Keratinocyte (primary cell): ENCODE measurements around the gene VPS37C. TPM values are rescaled to one million over a fixed set of nuclear protein-coding genes. Genes with fewer than 3 reads are reported as not detected.
"Not testable (repeated sequence)": the region's sequence is repeated elsewhere in the genome, so short reads cannot be mapped to it uniquely, and the experiment has no call there.

Source experiments
- DNase-seq: peaks from one replicate; pipeline ENCODE4 v3.0.0-alpha.2; 2011; ENCODE audit warnings: low read depth, missing footprints, low spot score
- FAIRE-seq: peaks from 2 replicates; lab custom pipeline; 2011; peaks lifted over from hg19 to GRCh38; lab: Jason Lieb, UNC
- H2AFZ ChIP-seq: 2 replicates; pipeline ENCODE4 v1.6.0; 2012; ENCODE audit warnings: low read length, control low read depth, inconsistent platforms; ENCODE audit not compliant: control insufficient read depth
- H3K27ac ChIP-seq: 2 replicates; pipeline ENCODE4 v1.5.1; 2011; ENCODE audit warnings: low read length; ENCODE audit not compliant: control insufficient read depth, insufficient read depth
- H3K27me3 ChIP-seq: 3 replicates; pipeline ENCODE4 v1.6.0; 2011; ENCODE audit warnings: low read length; ENCODE audit not compliant: control insufficient read depth, insufficient read depth; ENCODE audit errors: extremely low read depth
- H3K36me3 ChIP-seq, 2 experiments: 2 replicates in 1 of 2; 3 replicates in 1 of 2; pipeline ENCODE4 v1.5.1; 2011; ENCODE audit warnings: low read length in 2 of 2, mild to moderate bottlenecking in 1 of 2; ENCODE audit not compliant: control insufficient read depth in 2 of 2, insufficient read depth in 2 of 2; ENCODE audit errors: extremely low read depth in 1 of 2
- H3K4me1 ChIP-seq: 3 replicates; pipeline ENCODE4 v1.5.1; 2011; ENCODE audit warnings: low read length; ENCODE audit not compliant: control insufficient read depth, insufficient read depth; ENCODE audit errors: extremely low read depth
- H3K4me2 ChIP-seq: 3 replicates; pipeline ENCODE4 v1.6.0; 2011; ENCODE audit warnings: low read depth, low read length; ENCODE audit not compliant: control insufficient read depth, insufficient read depth; ENCODE audit errors: extremely low read depth
- H3K4me3 ChIP-seq, 3 experiments: fragments of 200-600 bp in 1 of 3; sonication (generic) in 1 of 3; 2 replicates in 2 of 3; 3 replicates in 1 of 3; pipeline ENCODE4 v1.5.1; 2011 to 2016; ENCODE audit warnings: low read length in 3 of 3, mild to moderate bottlenecking in 3 of 3, control low read depth in 2 of 3, inconsistent platforms in 1 of 3, low read depth in 1 of 3, mixed read lengths in 1 of 3, mixed run types in 1 of 3, moderate library complexity in 1 of 3; ENCODE audit not compliant: control insufficient read depth in 2 of 3, insufficient read depth in 2 of 3; ENCODE audit errors: extremely low read depth in 1 of 3
- H3K79me2 ChIP-seq: 2 replicates; pipeline ENCODE4 v1.6.0; 2012; ENCODE audit warnings: low read length; ENCODE audit not compliant: control insufficient read depth, insufficient read depth
- H3K9ac ChIP-seq: 3 replicates; pipeline ENCODE4 v1.6.0; 2011; ENCODE audit warnings: low read length; ENCODE audit not compliant: control insufficient read depth, insufficient read depth; ENCODE audit errors: extremely low read depth
- H3K9me1 ChIP-seq: 3 replicates; pipeline ENCODE4 v1.6.0; 2011; ENCODE audit warnings: low read length; ENCODE audit not compliant: control insufficient read depth, insufficient read depth; ENCODE audit errors: extremely low read depth
- H3K9me3 ChIP-seq: 2 replicates; pipeline ENCODE4 v1.5.1; 2012; ENCODE audit warnings: low read depth, low read length; ENCODE audit not compliant: control insufficient read depth
- H4K20me1 ChIP-seq: 3 replicates; pipeline ENCODE4 v1.6.0; 2011; ENCODE audit warnings: low read length; ENCODE audit not compliant: control insufficient read depth, insufficient read depth; ENCODE audit errors: extremely low read depth
- EZH2 ChIP-seq: IDR thresholded peaks from one replicate; pipeline ENCODE4 v1.6.1; 2012; ENCODE audit warnings: inconsistent platforms, mild to moderate bottlenecking, low read length, moderate library complexity
- dilution Hi-C: fragments of 300-500 bp; cut with MboI; formaldehyde crosslinking; loops from one replicate; pipeline ENCODE4 v1.7.0; 2020; ENCODE audit warnings: low sequenced_read_pairs; ENCODE audit not compliant: extremely low pct_ligation_motif_present
- polyA plus RNA-seq, 5 experiments: library from polyadenylated mRNA; depleted of rRNA in 3 of 5; stranded (reverse) in 3 of 5; stranded (forward) in 1 of 5; unstranded in 1 of 5; fragments of >200 nt; gene quantifications; 1 replicate in 1 of 5; 2 replicates in 3 of 5; 3 replicates in 1 of 5; pipeline versions ENCODE4 v1.2.1 to v1.2.3, GENCODE V29; 2011 to 2012; ENCODE audit warnings: missing spikeins in 2 of 5, low read depth in 1 of 5, low replicate concordance in 1 of 5
- TF ChIP-seq, protein P1 (sequence below), 3 experiments: IDR thresholded peaks in 1 of 3; conservative IDR thresholded peaks in 1 of 3; optimal IDR thresholded peaks in 1 of 3; 2 replicates in 2 of 3; 3 replicates in 1 of 3; pipeline versions ENCODE3 to v1.5.1; 2011; ENCODE audit warnings: low read length in 3 of 3, mild to moderate bottlenecking in 3 of 3, moderate library complexity in 2 of 3, control low read depth in 1 of 3, inconsistent platforms in 1 of 3; ENCODE audit not compliant: insufficient read depth in 2 of 3; ENCODE audit errors: extremely low read depth in 1 of 3

The VPS37C gene
- polyA plus RNA-seq, 1 donor (not counting 4 experiments of a cell fraction or from before 2014, with no cell fraction given), result 8.0 TPM

DNA sequence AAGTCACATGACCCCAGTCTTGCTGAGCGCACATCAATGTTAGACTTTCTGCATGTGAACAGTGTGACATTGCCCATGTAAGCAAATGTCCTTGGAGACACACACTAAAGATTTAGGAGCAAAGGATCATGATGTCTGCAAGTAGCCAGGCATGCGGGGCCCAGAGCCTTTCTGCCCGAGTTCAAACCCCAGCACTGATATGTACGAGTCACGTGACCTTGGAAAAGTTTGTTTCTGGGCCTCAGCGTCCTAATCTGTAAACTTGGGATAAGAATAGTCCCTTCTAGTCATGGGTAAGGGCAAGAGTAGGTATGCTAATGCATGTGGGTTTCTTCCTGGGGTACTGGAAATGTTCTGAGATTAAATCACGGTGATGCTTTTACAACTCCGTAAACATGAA is 25.3 kb upstream of the VPS37C start:
- Histone ChIP-seq H3K79me2 (no peaks in the 10 kb centered on the region), H3K4me2 (no peak overlapping the region), H2AFZ (no peak overlapping the region), H3K9ac (no peak overlapping the region), H3K9me3 (no peaks in the 10 kb centered on the region), H3K4me3 (no peak overlapping the region), H3K27me3 (no peaks in the 10 kb centered on the region), H3K9me1 (no peaks in the 10 kb centered on the region), H3K27ac (no peak overlapping the region), H4K20me1 (no peaks in the 10 kb centered on the region), H3K36me3 (no peaks in the 10 kb centered on the region), H3K4me1 (no peaks in the 10 kb centered on the region)
- dilution Hi-C loops, result no loop called here
- no peak for FAIRE-seq
- no peak for TF ChIP-seq EZH2
- no peak for DNase-seq

DNA sequence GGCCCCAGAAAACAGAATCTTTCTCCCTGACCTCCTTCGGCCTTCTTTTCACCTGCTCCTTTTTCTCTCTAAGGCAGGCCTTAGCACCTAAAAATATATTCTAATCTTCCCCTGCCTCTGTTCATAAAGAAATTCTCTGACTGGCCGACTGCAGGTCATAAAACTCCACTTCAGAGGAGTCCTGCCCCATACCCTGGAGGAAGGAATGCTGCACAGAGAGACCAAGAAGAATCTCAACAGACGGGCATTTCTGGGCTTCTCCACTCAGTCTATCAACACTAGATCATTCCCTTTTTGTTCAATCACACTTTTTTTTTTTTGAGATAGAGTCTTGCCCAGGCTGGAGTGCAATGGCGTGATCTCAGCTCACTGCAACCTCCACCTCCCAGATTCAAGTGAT is 22.4 kb upstream of the VPS37C start:
- no peak overlapping the region for H3K4me3 ChIP-seq
- H3K36me3 ChIP-seq, result no peaks in the 10 kb centered on the region
- H2AFZ ChIP-seq, result no peak overlapping the region
- no peaks in the 10 kb centered on the region for H3K9me1 ChIP-seq
- no peaks in the 10 kb centered on the region for H3K27me3 ChIP-seq
- H3K9ac ChIP-seq, result no peak overlapping the region
- no peak overlapping the region for H3K27ac ChIP-seq
- H3K9me3 ChIP-seq, result no peaks in the 10 kb centered on the region
- no peaks in the 10 kb centered on the region for H3K79me2 ChIP-seq
- FAIRE-seq (no peak), DNase-seq (no peak)
- H4K20me1 ChIP-seq, result no peaks in the 10 kb centered on the region
- H3K4me1 ChIP-seq, result no peaks in the 10 kb centered on the region
- dilution Hi-C loops, result no loop called here
- no peak for TF ChIP-seq EZH2
- TF ChIP-seq, protein P1, sequence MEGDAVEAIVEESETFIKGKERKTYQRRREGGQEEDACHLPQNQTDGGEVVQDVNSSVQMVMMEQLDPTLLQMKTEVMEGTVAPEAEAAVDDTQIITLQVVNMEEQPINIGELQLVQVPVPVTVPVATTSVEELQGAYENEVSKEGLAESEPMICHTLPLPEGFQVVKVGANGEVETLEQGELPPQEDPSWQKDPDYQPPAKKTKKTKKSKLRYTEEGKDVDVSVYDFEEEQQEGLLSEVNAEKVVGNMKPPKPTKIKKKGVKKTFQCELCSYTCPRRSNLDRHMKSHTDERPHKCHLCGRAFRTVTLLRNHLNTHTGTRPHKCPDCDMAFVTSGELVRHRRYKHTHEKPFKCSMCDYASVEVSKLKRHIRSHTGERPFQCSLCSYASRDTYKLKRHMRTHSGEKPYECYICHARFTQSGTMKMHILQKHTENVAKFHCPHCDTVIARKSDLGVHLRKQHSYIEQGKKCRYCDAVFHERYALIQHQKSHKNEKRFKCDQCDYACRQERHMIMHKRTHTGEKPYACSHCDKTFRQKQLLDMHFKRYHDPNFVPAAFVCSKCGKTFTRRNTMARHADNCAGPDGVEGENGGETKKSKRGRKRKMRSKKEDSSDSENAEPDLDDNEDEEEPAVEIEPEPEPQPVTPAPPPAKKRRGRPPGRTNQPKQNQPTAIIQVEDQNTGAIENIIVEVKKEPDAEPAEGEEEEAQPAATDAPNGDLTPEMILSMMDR (optimal IDR thresholded peaks at IDR 0.05 in 1 of 3, IDR thresholded peaks at IDR 0.05 in 1 of 3, conservative IDR thresholded peaks at IDR 0.05 in 1 of 3; ENCODE audit: extremely low read depth in 1 of 3, insufficient read depth in 2 of 3, low read length in 3 of 3), result peak in 1 of 3 experiments; percentile 28
- no peak overlapping the region for H3K4me2 ChIP-seq

DNA sequence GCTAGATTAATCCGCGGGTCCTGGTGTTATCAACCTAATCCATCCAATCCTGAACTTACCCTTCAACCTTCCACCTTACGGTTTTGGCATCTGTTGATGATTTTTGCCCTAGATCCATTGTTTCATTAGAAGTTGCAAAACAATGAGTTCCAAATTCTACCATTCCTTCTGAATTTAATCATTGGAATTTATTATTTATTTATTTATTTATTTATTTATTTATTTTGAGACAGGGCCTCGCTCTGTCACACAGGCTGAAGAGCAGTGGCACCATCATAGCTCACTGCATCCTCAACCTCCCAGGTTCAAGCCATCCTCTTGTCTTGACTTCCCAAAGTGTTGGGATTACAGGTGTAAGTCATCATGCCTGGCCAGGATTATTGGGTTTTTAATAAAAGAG is 20.3 kb upstream of the VPS37C start:
- H4K20me1 ChIP-seq, result no peaks in the 10 kb centered on the region
- no peak for TF ChIP-seq EZH2
- TF ChIP-seq, protein P1 (optimal IDR thresholded peaks at IDR 0.05 in 1 of 3, IDR thresholded peaks at IDR 0.05 in 1 of 3, conservative IDR thresholded peaks at IDR 0.05 in 1 of 3; ENCODE audit: extremely low read depth in 1 of 3, insufficient read depth in 2 of 3, low read length in 3 of 3), result no peak
- no peaks in the 10 kb centered on the region for H3K4me1 ChIP-seq
- H3K27me3 ChIP-seq, result no peaks in the 10 kb centered on the region
- H3K9ac ChIP-seq, result no peak overlapping the region
- no peaks in the 10 kb centered on the region for H3K79me2 ChIP-seq
- H3K36me3 ChIP-seq, result no peaks in the 10 kb centered on the region
- no peak overlapping the region for H3K27ac ChIP-seq
- H2AFZ ChIP-seq, result no peak overlapping the region
- no peak for FAIRE-seq
- no peak overlapping the region for H3K4me3 ChIP-seq
- no peaks in the 10 kb centered on the region for H3K9me3 ChIP-seq
- no peaks in the 10 kb centered on the region for H3K9me1 ChIP-seq
- dilution Hi-C loops, result no loop called here
- H3K4me2 ChIP-seq, result no peak overlapping the region
- DNase-seq, result no peak

DNA sequence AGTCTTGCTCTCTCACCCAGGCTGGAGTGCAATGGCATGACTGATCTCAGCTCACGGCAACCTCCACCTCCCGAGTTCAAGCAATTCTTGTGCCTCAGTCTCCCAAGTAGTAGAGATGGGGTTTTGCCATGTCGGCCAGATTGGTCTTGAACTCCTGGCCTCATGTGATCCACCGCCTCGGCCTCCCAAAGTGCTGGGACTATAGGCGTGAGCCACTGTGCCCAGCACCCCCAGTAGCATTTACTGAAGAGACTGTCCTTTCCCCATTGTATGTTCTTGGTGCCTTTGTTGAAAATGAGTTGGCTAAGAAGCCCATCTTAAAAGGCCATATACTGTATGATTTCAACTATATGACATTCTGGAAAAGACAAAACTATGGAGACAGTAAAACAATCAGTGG is 19.0 kb upstream of the VPS37C start:
- H3K4me2 ChIP-seq, H3K9me3 ChIP-seq, H3K36me3 ChIP-seq, dilution Hi-C loops, H3K27ac ChIP-seq, H3K9ac ChIP-seq, H3K4me3 ChIP-seq, H4K20me1 ChIP-seq, H3K27me3 ChIP-seq, DNase-seq, H3K9me1 ChIP-seq, H3K79me2 ChIP-seq, H3K4me1 ChIP-seq, FAIRE-seq, H2AFZ ChIP-seq: not testable (repeated sequence)
